ENCODE measurements around the gene SPATA13. TPM values are rescaled to one million over a fixed set of nuclear protein-coding genes. Genes with fewer than 3 reads are reported as not detected.

Gene SPATA13
- total RNA-seq, 1 experiment from 2014 or later, result 14.1 TPM

DNA sequence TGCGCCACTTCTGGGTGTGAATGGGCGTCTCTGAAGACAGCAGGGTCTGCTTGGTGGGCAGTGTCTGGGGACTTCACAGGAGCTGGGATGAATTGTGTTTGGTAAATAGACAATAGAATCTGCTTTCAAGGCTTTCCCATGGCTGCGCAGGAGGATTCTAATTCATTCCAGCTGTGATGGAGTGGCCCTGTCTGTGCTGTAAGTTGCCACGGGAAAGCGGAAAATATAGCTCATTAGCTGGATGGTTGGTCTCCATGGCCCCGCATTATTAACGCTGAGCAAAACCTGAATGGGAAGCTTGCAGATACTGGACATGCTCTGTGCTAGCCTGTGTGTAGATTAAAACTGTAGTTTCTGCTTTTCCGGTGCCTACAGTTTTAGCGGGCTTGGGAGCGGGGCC, 133.2 kb downstream of the SPATA13 start:
- H3K14ac ChIP-seq (ENCODE audit: insufficient read depth, low read length), result no peak overlapping the region
- no peak overlapping the region for H3T11ph ChIP-seq (ENCODE audit: low read length)
- no peak overlapping the region for H2AK5ac ChIP-seq (ENCODE audit: insufficient read length, low read length)
- no peak overlapping the region for H3K27ac ChIP-seq (ENCODE audit: insufficient read length, low read depth, low read length)
- H2BK5ac ChIP-seq (ENCODE audit: insufficient read length, low read length), result no peak overlapping the region
- H3K27ac Mint-ChIP-seq, result no peak overlapping the region
- no peak overlapping the region for H3K4me2 ChIP-seq (ENCODE audit: insufficient read depth, insufficient read length, low read length)
- H3K18ac ChIP-seq (ENCODE audit: insufficient read length, low read depth, low read length), result no peak overlapping the region
- DNase-seq, result no peak
- H3K79me1 ChIP-seq (ENCODE audit: insufficient read depth, low read depth, low read length, poor library complexity, severe bottlenecking), result no peaks in the 10 kb centered on the region
- WGBS (ENCODE audit: extremely low coverage, insufficient read length, low lambda C conversion rate), result no CpG with 5 or more reads among the region's 10 CpGs
- H4K8ac ChIP-seq (replicated peaks; ENCODE audit: insufficient read length, low read depth, low read length), result no peak overlapping the region
- no peak overlapping the region for H2BK15ac ChIP-seq (ENCODE audit: low read depth, low read length)
- no peak overlapping the region for H3K23ac ChIP-seq (ENCODE audit: insufficient read length, low read depth, low read length)
- no peaks in the 10 kb centered on the region for H3K9me3 Mint-ChIP-seq
- H3K4me1 ChIP-seq (ENCODE audit: insufficient read depth, low read length), result no peaks in the 10 kb centered on the region
- H3K56ac ChIP-seq (ENCODE audit: insufficient read length, low read depth, low read length), result no peak overlapping the region
- H3K79me2 ChIP-seq (ENCODE audit: insufficient read depth, low read length), result no peaks in the 10 kb centered on the region
- TF ChIP-seq, protein P1, sequence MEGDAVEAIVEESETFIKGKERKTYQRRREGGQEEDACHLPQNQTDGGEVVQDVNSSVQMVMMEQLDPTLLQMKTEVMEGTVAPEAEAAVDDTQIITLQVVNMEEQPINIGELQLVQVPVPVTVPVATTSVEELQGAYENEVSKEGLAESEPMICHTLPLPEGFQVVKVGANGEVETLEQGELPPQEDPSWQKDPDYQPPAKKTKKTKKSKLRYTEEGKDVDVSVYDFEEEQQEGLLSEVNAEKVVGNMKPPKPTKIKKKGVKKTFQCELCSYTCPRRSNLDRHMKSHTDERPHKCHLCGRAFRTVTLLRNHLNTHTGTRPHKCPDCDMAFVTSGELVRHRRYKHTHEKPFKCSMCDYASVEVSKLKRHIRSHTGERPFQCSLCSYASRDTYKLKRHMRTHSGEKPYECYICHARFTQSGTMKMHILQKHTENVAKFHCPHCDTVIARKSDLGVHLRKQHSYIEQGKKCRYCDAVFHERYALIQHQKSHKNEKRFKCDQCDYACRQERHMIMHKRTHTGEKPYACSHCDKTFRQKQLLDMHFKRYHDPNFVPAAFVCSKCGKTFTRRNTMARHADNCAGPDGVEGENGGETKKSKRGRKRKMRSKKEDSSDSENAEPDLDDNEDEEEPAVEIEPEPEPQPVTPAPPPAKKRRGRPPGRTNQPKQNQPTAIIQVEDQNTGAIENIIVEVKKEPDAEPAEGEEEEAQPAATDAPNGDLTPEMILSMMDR (conservative IDR thresholded peaks at IDR 0.05), result no peak
- no peak overlapping the region for H2BK120ac ChIP-seq (ENCODE audit: low read depth, low read length, poor library complexity, severe bottlenecking)
- no peak overlapping the region for H2AFZ ChIP-seq (ENCODE audit: low read length)
- H4K91ac ChIP-seq (ENCODE audit: insufficient read length, low read depth, low read length), result no peak overlapping the region
- peaks cover 30 to 47% (median 44%) of the 10 kb centered on the region in 3 experiments; a peak in 6 of 7 replicates for H3K36me3 Mint-ChIP-seq (ENCODE audit: insufficient read depth in 1 of 3, low read depth in 3 of 3)
- H3K4me3 Mint-ChIP-seq, result no peak overlapping the region
- no peak overlapping the region for H3K4ac ChIP-seq (ENCODE audit: low read depth, low read length)
- no peaks in the 10 kb centered on the region for H3K4me1 Mint-ChIP-seq
- H3K9ac ChIP-seq (ENCODE audit: extremely low read depth, insufficient read length, low read length), result no peak overlapping the region
- H3K23me2 ChIP-seq (ENCODE audit: insufficient read length, low read depth, low read length, poor library complexity, severe bottlenecking), result no peaks in the 10 kb centered on the region
- H3K9me3 ChIP-seq (ENCODE audit: control insufficient read depth, low read depth, low read length), result no peaks in the 10 kb centered on the region
- no peak overlapping the region for H4K5ac ChIP-seq (ENCODE audit: insufficient read length, low read depth, low read length)
- H3K27me3 ChIP-seq (ENCODE audit: insufficient read depth, low read length), result no peaks in the 10 kb centered on the region
- no peak overlapping the region for H2BK12ac ChIP-seq (ENCODE audit: insufficient read length, low read depth, low read length)
- H4K20me1 ChIP-seq (ENCODE audit: control insufficient read depth, insufficient read depth, insufficient read length), result no peaks in the 10 kb centered on the region
- no peaks in the 10 kb centered on the region for H3K27me3 Mint-ChIP-seq (ENCODE audit: low read depth)
- no peak overlapping the region for H2BK20ac ChIP-seq (ENCODE audit: low read depth, low read length, poor library complexity, severe bottlenecking)

Measured in H9 (cell line).